Endothelial cell of umbilical vein (primary cell): ENCODE measurements around the gene ACLY. TPM values are rescaled to one million over a fixed set of nuclear protein-coding genes. Genes with fewer than 3 reads are reported as not detected.

Source experiments
- BruUV-seq: library from RNA; stranded (reverse); fragments of 400-500 nt; replicated peaks from 2 replicates; lab custom pipeline; 2021; lab: Mats Ljungman, UMichigan
- CTCF ChIA-PET: fragments of 300-600, 350-600 bp; sonication (Branson Sonifier 250); formaldehyde crosslinking; loops from one replicate; lab custom pipeline; 2021; ENCODE audit warnings: antibody characterized with exemption, inconsistent platforms; lab: Charles Lee
- POLR2A ChIA-PET: fragments of 300-600, 350-600 bp; sonication (Branson Sonifier 250); formaldehyde crosslinking; loops from one replicate; lab custom pipeline; 2021; ENCODE audit warnings: antibody characterized with exemption, inconsistent platforms; lab: Charles Lee
- DNase-seq: peaks from one replicate; pipeline ENCODE4 v3.0.0-alpha.2; 2011; ENCODE audit warnings: low read depth, low spot score
- FAIRE-seq: peaks from 2 replicates; lab custom pipeline; 2011; peaks lifted over from hg19 to GRCh38; lab: Jason Lieb, UNC
- H2AFZ ChIP-seq: 2 replicates; pipeline ENCODE4 v1.6.0; 2012; ENCODE audit warnings: low read depth, low read length, control low read depth, inconsistent platforms
- H3K27ac ChIP-seq: 2 replicates; pipeline ENCODE4 v1.5.1; 2011; ENCODE audit warnings: low read depth, mild to moderate bottlenecking, control low read depth, low read length, moderate library complexity; ENCODE audit not compliant: insufficient read depth
- H3K27me3 ChIP-seq, 2 experiments: 2 replicates each; pipeline versions ENCODE4 v1.6.0 to v1.6.1; 2011; ENCODE audit warnings: low read length in 2 of 2, mixed read lengths in 1 of 2; ENCODE audit not compliant: control insufficient read depth in 2 of 2, insufficient read depth in 2 of 2
- H3K36me3 ChIP-seq, 2 experiments: 2 replicates in 1 of 2; 3 replicates in 1 of 2; pipeline ENCODE4 v1.5.1; 2011; ENCODE audit warnings: low read length in 2 of 2, mild to moderate bottlenecking in 1 of 2, moderate library complexity in 1 of 2; ENCODE audit not compliant: control insufficient read depth in 2 of 2, insufficient read depth in 2 of 2; ENCODE audit errors: extremely low read depth in 1 of 2
- H3K4me1 ChIP-seq: 3 replicates; pipeline ENCODE4 v1.5.1; 2011; ENCODE audit warnings: mild to moderate bottlenecking, low read length; ENCODE audit not compliant: control insufficient read depth, insufficient read depth; ENCODE audit errors: extremely low read depth
- H3K4me2 ChIP-seq: 2 replicates; pipeline ENCODE4 v1.6.1; 2011; ENCODE audit warnings: low read length, control low read depth, mixed read lengths; ENCODE audit not compliant: insufficient read depth
- H3K4me3 ChIP-seq, 3 experiments: fragments of 200-600 bp in 1 of 3; sonication (generic), shearing (Covaris generic) in 1 of 3; replicated peaks in 1 of 3; 2 replicates each; pipeline ENCODE4 v1.5.1; 2011 to 2016; ENCODE audit warnings: control low read depth in 3 of 3, low read length in 3 of 3, mild to moderate bottlenecking in 2 of 3, inconsistent platforms in 1 of 3, low read depth in 1 of 3, moderate library complexity in 1 of 3; ENCODE audit not compliant: insufficient read depth in 1 of 3
- H3K79me2 ChIP-seq: 2 replicates; pipeline ENCODE4 v1.6.0; 2012; ENCODE audit warnings: low read length, inconsistent platforms; ENCODE audit not compliant: control insufficient read depth, insufficient read depth
- H3K9ac ChIP-seq: replicated peaks from 2 replicates; pipeline ENCODE3; 2011; ENCODE audit warnings: low read length, control low read depth; ENCODE audit not compliant: insufficient read depth; ENCODE audit errors: extremely low read depth
- H3K9me1 ChIP-seq: replicated peaks from 3 replicates; pipeline ENCODE4 v1.6.0; 2011; ENCODE audit warnings: mild to moderate bottlenecking, low read length; ENCODE audit not compliant: control insufficient read depth, insufficient read depth; ENCODE audit errors: extremely low read depth
- H3K9me3 ChIP-seq: replicated peaks from 2 replicates; pipeline ENCODE4 v1.5.1; 2012; ENCODE audit warnings: low read length, inconsistent platforms; ENCODE audit not compliant: control insufficient read depth, insufficient read depth
- H4K20me1 ChIP-seq: replicated peaks from 2 replicates; pipeline ENCODE3; 2011; ENCODE audit warnings: mild to moderate bottlenecking, low read length; ENCODE audit not compliant: control insufficient read depth, insufficient read depth; ENCODE audit errors: extremely low read depth
- FOS ChIP-seq: IDR thresholded peaks from 2 replicates; pipeline ENCODE4 v1.6.1; 2011; ENCODE audit warnings: mild to moderate bottlenecking, low read length, moderate library complexity, borderline replicate concordance; ENCODE audit not compliant: insufficient read depth
- GATA2 ChIP-seq: IDR thresholded peaks from 2 replicates; pipeline ENCODE4 v1.7.0; 2011; ENCODE audit warnings: low read depth, mild to moderate bottlenecking, moderate library complexity, mixed read lengths, low read length; ENCODE audit not compliant: insufficient read length, insufficient read depth
- POLR2A ChIP-seq: IDR thresholded peaks from 2 replicates; pipeline ENCODE4 v1.6.1; 2012; ENCODE audit warnings: low read depth, mild to moderate bottlenecking, control low read depth, low read length
- POLR2AphosphoS5 ChIP-seq: IDR thresholded peaks from 2 replicates; pipeline ENCODE4 v1.6.1; 2012; ENCODE audit warnings: low read depth, mild to moderate bottlenecking, control low read depth, low read length, moderate library complexity; ENCODE audit not compliant: insufficient read depth
- dilution Hi-C: fragments of 300-500 bp; cut with MboI; formaldehyde crosslinking; loops from one replicate; pipeline ENCODE4 v1.15.0; 2019; ENCODE audit warnings: low sequenced_read_pairs; ENCODE audit not compliant: extremely low pct_ligation_motif_present
- intact Hi-C: fragments of 100-400 bp; cut with micrococcal nuclease; formaldehyde crosslinking; loops from one replicate; pipeline ENCODE4 v1.10.0; 2022
- polyA plus RNA-seq, 4 experiments: library from polyadenylated mRNA; depleted of rRNA in 3 of 4; stranded (reverse) in 3 of 4; unstranded in 1 of 4; fragments of >200 nt; gene quantifications; 2 replicates each; pipeline versions ENCODE4 v1.2.1 to v1.2.3, GENCODE V29; 2011 to 2012; ENCODE audit warnings: missing spikeins in 1 of 4
- total RNA-seq: library from RNA; stranded (reverse); gene quantifications from 2 replicates; pipeline ENCODE4 v1.2.3, GENCODE V29; 2021
- TF ChIP-seq, protein P1 (sequence below): IDR thresholded peaks from 2 replicates; pipeline ENCODE4 v1.6.1; 2011; ENCODE audit not compliant: insufficient read depth, insufficient read length
- TF ChIP-seq, protein P2 (sequence below), 2 donors: IDR thresholded peaks; 1 replicate in 1 of 2; 2 replicates in 1 of 2; pipeline ENCODE4 v1.5.1; 2011; ENCODE audit warnings: low read length in 2 of 2, mild to moderate bottlenecking in 2 of 2, moderate library complexity in 2 of 2, control low read depth in 1 of 2, inconsistent platforms in 1 of 2, low read depth in 1 of 2; ENCODE audit not compliant: insufficient read depth in 1 of 2; ENCODE audit errors: extremely low read depth in 1 of 2

ACLY gene
- total and polyA plus RNA-seq, 2 donors (not counting 3 experiments of a cell fraction or from before 2014, with no cell fraction given) = 174 to 324 TPM

DNA sequence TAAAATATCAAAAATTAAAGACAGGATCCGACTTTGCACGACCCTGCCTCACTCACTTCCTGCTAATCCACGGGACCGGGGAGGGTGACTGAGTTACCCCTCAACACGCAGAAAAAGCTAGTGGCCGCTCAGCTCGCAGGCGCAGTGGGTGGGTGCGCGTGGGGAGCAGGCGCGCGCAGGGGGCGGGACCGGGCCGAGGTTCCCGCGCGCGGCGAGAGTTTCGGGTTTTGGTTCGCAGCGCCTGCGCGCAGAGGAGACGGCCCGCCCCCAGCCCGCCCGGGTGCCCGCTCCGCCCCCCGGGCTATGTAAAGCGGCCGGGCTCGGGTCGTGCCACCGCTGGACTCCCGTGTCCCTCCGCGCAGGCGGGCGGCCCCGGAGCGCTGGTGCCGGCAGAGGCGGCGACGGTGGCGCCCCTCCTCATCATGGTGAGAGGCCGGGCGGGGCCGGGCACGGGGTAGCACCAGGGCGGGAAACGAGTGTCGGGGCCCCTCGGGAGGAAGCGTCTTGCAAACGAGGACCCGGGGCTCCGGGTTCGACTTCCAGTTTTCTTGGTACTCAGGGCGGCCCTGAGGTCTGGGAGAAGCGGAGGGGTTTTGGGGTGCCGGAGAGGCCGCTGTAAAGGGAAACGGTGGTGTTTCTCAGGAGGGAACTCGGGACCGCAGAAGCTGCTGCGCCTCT is 47.9 kb upstream of the ACLY start, which contains the start of gene CNP:
CNP (plus strand) TSS at position 333 of the 678 bp plus-strand sequence; CDS start at position 423, 90 bp downstream.
- Histone ChIP-seq H3K4me2 (peak within 1 kb of the TSS; percentile 85), H3K9me3 (no peaks in the 10 kb centered on the region), H3K79me2 (peaks cover 22% of the 10 kb centered on the region), H4K20me1 (no peaks in the 10 kb centered on the region), H2AFZ (peak within 1 kb of the TSS; percentile 82), H3K4me1 (peaks cover 18% of the 10 kb centered on the region), H3K9me1 (no peaks in the 10 kb centered on the region), H3K27me3 (no peaks in the 10 kb centered on the region), H3K9ac (peak within 1 kb of the TSS; percentile 95), H3K27ac (peak within 1 kb of the TSS; percentile 51), H3K4me3 (peak within 1 kb of the TSS; percentile 74 to 93 (median 80)), H3K36me3 (peaks cover 2 to 7% of the 10 kb centered on the region in 2 experiments)
- dilution Hi-C loops = loop anchor here (25.0 kb wide), 1 partner anchor 146 kb away; the partner anchor contains the start of genes DHX58, HSPB9 and KAT2A
- CTCF ChIA-PET = interaction anchor here (0.6 to 7.6 kb wide), 11 partner anchors 9 to 152 kb away, joined by 3 to 74 read pairs (median 4); partner anchors contain the start of genes DNAJC7, KAT2A and ODAD4
- no peak for FAIRE-seq
- POLR2A ChIA-PET = interaction anchor here (0.7 to 0.9 kb wide), 4 partner anchors 27 to 457 kb away, joined by 3 to 4 read pairs (median 3); partner anchors contain the start of genes CAVIN1 and NKIRAS2
- TF ChIP-seq, protein P1, sequence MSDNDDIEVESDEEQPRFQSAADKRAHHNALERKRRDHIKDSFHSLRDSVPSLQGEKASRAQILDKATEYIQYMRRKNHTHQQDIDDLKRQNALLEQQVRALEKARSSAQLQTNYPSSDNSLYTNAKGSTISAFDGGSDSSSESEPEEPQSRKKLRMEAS = peak; percentile 13
- TF ChIP-seq POLR2AphosphoS5 (peak; percentile 97), FOS (no peak), GATA2 (no peak), POLR2A (peak; percentile 96)
- TF ChIP-seq, protein P2, sequence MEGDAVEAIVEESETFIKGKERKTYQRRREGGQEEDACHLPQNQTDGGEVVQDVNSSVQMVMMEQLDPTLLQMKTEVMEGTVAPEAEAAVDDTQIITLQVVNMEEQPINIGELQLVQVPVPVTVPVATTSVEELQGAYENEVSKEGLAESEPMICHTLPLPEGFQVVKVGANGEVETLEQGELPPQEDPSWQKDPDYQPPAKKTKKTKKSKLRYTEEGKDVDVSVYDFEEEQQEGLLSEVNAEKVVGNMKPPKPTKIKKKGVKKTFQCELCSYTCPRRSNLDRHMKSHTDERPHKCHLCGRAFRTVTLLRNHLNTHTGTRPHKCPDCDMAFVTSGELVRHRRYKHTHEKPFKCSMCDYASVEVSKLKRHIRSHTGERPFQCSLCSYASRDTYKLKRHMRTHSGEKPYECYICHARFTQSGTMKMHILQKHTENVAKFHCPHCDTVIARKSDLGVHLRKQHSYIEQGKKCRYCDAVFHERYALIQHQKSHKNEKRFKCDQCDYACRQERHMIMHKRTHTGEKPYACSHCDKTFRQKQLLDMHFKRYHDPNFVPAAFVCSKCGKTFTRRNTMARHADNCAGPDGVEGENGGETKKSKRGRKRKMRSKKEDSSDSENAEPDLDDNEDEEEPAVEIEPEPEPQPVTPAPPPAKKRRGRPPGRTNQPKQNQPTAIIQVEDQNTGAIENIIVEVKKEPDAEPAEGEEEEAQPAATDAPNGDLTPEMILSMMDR (IDR thresholded peaks at IDR 0.05; ENCODE audit: extremely low read depth in 1 of 2, insufficient read depth in 1 of 2, low read depth in 1 of 2, low read length in 2 of 2) = no peak
- BruUV-seq = no TSS peak
- DNase-seq = peak; percentile 91
- intact Hi-C loops = loop anchor here (5.0 kb wide), 1 partner anchor 51 kb away; the partner anchor contains the start of gene DNAJC7
